Panc1 (cell line): ENCODE data around the gene ZBTB4. TPM values are rescaled to one million over a fixed set of nuclear protein-coding genes. Genes with fewer than 3 reads are reported as not detected.

ENCODE experiments used
- ATAC-seq: fragments of 200-7000 bp; cut with Tn5 transposase; 2 replicates; pipeline ENCODE4 v1.9.1; 2020; ENCODE audit warnings: mild to moderate bottlenecking, moderate library complexity
- BruUV-seq: library from RNA; stranded (reverse); fragments of 400-500 nt; replicated peaks from 2 replicates; lab custom pipeline; 2021; lab: Mats Ljungman, UMichigan
- CTCF ChIA-PET: fragments of 300-600 bp; sonication (Branson Sonifier 250); formaldehyde crosslinking; loops from one replicate; lab custom pipeline; 2022; ENCODE audit warnings: antibody characterized with exemption; lab: Charles Lee
- POLR2A ChIA-PET: fragments of 300-600 bp; sonication (Branson Sonifier 250); formaldehyde crosslinking; loops from one replicate; lab custom pipeline; 2022; ENCODE audit warnings: antibody characterized with exemption; lab: Charles Lee
- DNase-seq: peaks from one replicate; pipeline ENCODE4 v3.0.0-alpha.2; 2010; ENCODE audit warnings: low read depth, low spot score
- H3K27ac ChIP-seq: 2 replicates; pipeline ENCODE4 v1.5.1; 2011; ENCODE audit warnings: mild to moderate bottlenecking, low read length, inconsistent platforms
- H3K27me3 ChIP-seq: fragments of 200-500 bp; sonication (Bioruptor generic); 2 replicates; pipeline ENCODE4 v1.6.0; 2014; ENCODE audit warnings: low read length, inconsistent platforms; ENCODE audit not compliant: control insufficient read depth, insufficient read depth
- H3K36me3 ChIP-seq: fragments of 200-500 bp; sonication (Bioruptor generic); 2 replicates; pipeline ENCODE4 v1.5.1; 2014; ENCODE audit warnings: inconsistent platforms, mild to moderate bottlenecking, low read length, moderate library complexity; ENCODE audit not compliant: control insufficient read depth, insufficient read depth
- H3K4me1 ChIP-seq: 2 replicates; pipeline ENCODE4 v1.5.1; 2011; ENCODE audit warnings: inconsistent platforms, mild to moderate bottlenecking, low read length, moderate library complexity; ENCODE audit not compliant: control insufficient read depth, insufficient read depth
- H3K4me3 ChIP-seq, 2 experiments: 2 replicates each; pipeline ENCODE4 v1.5.1; 2011 to 2012; ENCODE audit warnings: low read depth in 2 of 2, low read length in 2 of 2, mild to moderate bottlenecking in 2 of 2, inconsistent platforms in 1 of 2, moderate library complexity in 1 of 2
- H3K9me3 ChIP-seq: fragments of 200-500 bp; sonication (Bioruptor generic); 2 replicates; pipeline ENCODE4 v1.5.1; 2014; ENCODE audit warnings: low read depth, mild to moderate bottlenecking, inconsistent platforms, low read length, moderate library complexity; ENCODE audit not compliant: control insufficient read depth, insufficient read depth
- POLR2AphosphoS5 ChIP-seq: IDR thresholded peaks from 2 replicates; pipeline ENCODE4 v1.6.1; 2012; ENCODE audit warnings: mild to moderate bottlenecking, low read depth, low read length, moderate library complexity
- SIN3A ChIP-seq: IDR thresholded peaks from 2 replicates; pipeline ENCODE4 v1.6.1; 2012; ENCODE audit warnings: low read depth, mild to moderate bottlenecking, low read length, moderate library complexity, borderline replicate concordance; ENCODE audit not compliant: insufficient read depth
- TCF7L2 ChIP-seq: IDR thresholded peaks from 2 replicates; pipeline ENCODE4 v1.6.1; 2011; ENCODE audit warnings: mild to moderate bottlenecking, low read depth, low read length, inconsistent platforms
- in situ Hi-C: cut with HindIII; loops from 2 replicates; pipeline ENCODE4 v1.10.0; 2016; ENCODE audit warnings: low sequenced_read_pairs, low pct_unique_long_range_greater_than_20kb
- intact Hi-C: fragments of 100-400 bp; cut with micrococcal nuclease; formaldehyde crosslinking; loops from one replicate; pipeline ENCODE4 v1.10.0; 2022; ENCODE audit not compliant: unreplicated experiment
- total RNA-seq: library from RNA; stranded (reverse); gene quantifications from one replicate; pipeline ENCODE4 v1.2.1, GENCODE V29; 2021; ENCODE audit not compliant: unreplicated experiment
- TF ChIP-seq, protein P1 (sequence below), 2 experiments: IDR thresholded peaks; 2 replicates each; pipeline ENCODE4 v1.6.1; 2011 to 2012; ENCODE audit warnings: low read depth in 2 of 2, control low read depth in 1 of 2, low read length in 1 of 2, mild to moderate bottlenecking in 1 of 2, moderate library complexity in 1 of 2; ENCODE audit not compliant: insufficient read depth in 1 of 2
- TF ChIP-seq, protein P2 (sequence below): fragments of 450-650 bp; IDR thresholded peaks from 2 replicates; pipeline ENCODE4 v1.5.1; 2017; ENCODE audit warnings: mild to moderate bottlenecking

The ZBTB4 gene
- total RNA-seq, 1 experiment from 2014 or later, result 24.9 TPM

DNA sequence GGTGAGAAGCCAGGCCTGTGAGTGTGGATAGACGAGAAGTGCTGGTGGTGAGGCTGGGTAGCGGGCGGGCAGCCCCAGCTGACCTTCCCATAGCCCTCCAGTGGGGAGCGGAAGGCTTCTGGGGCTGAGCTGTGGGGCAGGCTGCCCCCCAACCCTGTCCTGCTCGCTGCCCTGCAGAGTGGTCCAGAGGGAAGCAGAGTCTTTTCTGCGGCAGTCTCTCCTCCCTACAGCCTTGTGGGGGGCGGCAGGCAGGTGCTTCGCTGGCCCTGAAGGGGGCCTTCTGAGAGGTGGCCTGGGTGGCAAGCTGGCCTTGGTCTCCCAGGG, 68.0 kb downstream of the ZBTB4 start:
- ATAC-seq (no peak), DNase-seq (no peak)
- BruUV-seq, result no TSS peak
- TF ChIP-seq, protein P1, sequence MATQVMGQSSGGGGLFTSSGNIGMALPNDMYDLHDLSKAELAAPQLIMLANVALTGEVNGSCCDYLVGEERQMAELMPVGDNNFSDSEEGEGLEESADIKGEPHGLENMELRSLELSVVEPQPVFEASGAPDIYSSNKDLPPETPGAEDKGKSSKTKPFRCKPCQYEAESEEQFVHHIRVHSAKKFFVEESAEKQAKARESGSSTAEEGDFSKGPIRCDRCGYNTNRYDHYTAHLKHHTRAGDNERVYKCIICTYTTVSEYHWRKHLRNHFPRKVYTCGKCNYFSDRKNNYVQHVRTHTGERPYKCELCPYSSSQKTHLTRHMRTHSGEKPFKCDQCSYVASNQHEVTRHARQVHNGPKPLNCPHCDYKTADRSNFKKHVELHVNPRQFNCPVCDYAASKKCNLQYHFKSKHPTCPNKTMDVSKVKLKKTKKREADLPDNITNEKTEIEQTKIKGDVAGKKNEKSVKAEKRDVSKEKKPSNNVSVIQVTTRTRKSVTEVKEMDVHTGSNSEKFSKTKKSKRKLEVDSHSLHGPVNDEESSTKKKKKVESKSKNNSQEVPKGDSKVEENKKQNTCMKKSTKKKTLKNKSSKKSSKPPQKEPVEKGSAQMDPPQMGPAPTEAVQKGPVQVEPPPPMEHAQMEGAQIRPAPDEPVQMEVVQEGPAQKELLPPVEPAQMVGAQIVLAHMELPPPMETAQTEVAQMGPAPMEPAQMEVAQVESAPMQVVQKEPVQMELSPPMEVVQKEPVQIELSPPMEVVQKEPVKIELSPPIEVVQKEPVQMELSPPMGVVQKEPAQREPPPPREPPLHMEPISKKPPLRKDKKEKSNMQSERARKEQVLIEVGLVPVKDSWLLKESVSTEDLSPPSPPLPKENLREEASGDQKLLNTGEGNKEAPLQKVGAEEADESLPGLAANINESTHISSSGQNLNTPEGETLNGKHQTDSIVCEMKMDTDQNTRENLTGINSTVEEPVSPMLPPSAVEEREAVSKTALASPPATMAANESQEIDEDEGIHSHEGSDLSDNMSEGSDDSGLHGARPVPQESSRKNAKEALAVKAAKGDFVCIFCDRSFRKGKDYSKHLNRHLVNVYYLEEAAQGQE (IDR thresholded peaks at IDR 0.05; ENCODE audit: insufficient read depth in 1 of 2, low read depth in 2 of 2, low read length in 1 of 2), result no peak
- TF ChIP-seq SIN3A, result no peak
- no peak for TF ChIP-seq POLR2AphosphoS5
- TF ChIP-seq, protein P2, sequence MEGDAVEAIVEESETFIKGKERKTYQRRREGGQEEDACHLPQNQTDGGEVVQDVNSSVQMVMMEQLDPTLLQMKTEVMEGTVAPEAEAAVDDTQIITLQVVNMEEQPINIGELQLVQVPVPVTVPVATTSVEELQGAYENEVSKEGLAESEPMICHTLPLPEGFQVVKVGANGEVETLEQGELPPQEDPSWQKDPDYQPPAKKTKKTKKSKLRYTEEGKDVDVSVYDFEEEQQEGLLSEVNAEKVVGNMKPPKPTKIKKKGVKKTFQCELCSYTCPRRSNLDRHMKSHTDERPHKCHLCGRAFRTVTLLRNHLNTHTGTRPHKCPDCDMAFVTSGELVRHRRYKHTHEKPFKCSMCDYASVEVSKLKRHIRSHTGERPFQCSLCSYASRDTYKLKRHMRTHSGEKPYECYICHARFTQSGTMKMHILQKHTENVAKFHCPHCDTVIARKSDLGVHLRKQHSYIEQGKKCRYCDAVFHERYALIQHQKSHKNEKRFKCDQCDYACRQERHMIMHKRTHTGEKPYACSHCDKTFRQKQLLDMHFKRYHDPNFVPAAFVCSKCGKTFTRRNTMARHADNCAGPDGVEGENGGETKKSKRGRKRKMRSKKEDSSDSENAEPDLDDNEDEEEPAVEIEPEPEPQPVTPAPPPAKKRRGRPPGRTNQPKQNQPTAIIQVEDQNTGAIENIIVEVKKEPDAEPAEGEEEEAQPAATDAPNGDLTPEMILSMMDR, result no peak
- TF ChIP-seq TCF7L2, result no peak
- Histone ChIP-seq H3K9me3 (no peaks in the 10 kb centered on the region), H3K4me1 (no peaks in the 10 kb centered on the region), H3K27me3 (no peaks in the 10 kb centered on the region), H3K36me3 (no peaks in the 10 kb centered on the region), H3K27ac (no peak overlapping the region), H3K4me3 (no peak overlapping the region)
- ChIA-PET CTCF (no interaction called here), POLR2A (no interaction called here)
- intact Hi-C loops (no loop called here), in situ Hi-C loops (no loop called here)

DNA sequence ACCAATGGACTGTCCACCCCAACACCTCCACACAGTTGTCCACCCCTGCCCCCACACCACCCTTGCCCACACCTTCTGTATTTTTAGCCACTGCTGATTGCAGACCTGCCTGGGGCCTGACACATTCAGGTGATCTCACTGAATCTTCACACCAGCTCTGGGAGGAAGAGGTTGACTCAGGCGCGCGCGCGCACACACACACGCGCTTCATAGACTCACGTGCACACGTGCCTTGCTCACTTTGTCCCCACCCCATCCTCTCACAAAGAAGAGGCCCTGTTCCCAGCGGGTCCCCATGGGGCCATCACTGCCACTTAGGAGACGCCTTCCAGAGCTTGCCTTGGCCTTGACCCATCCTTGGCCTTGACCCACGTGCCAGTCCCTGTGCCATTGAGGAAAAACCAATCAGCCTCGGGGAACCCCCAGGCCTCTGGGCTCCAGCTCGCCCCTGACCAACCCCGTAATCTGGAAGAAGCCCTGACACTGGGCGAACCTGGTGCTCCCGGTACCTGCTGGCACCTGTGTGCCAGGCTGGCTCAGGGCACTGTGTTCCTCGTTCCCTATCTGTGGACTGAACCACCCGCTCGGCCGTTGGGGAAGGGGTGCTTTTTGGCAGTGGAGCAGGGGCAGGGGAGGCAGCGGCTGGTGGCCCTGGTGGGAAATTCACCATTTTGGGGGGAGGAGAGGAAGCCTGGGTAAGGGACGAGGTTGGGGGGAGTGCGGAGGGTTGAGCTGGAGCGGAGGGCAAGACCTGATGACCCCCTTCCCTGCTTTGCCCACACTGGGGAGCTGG, 68.6 kb downstream of the ZBTB4 start:
- in situ Hi-C loops, result no loop called here
- Histone ChIP-seq H3K4me1 (no peaks in the 10 kb centered on the region; the same call in 1 of the 2 replicates), H3K27me3 (no peaks in the 10 kb centered on the region), H3K4me3 (no peak overlapping the region), H3K9me3 (no peaks in the 10 kb centered on the region), H3K27ac (no peak overlapping the region), H3K36me3 (no peaks in the 10 kb centered on the region)
- no peak for ATAC-seq
- BruUV-seq, result no TSS peak
- ChIA-PET POLR2A (no interaction called here), CTCF (no interaction called here)
- no peak for DNase-seq
- intact Hi-C loops, result no loop called here
- TF ChIP-seq POLR2AphosphoS5 (no peak), SIN3A (no peak), TCF7L2 (no peak)
- TF ChIP-seq, protein P2, result no peak
- TF ChIP-seq, protein P1 (IDR thresholded peaks at IDR 0.05; ENCODE audit: insufficient read depth in 1 of 2, low read depth in 2 of 2, low read length in 1 of 2), result no peak
